DMS114 treated with DMSO at 0.1 percent for 48 hours (cell line): ENCODE results near the gene PREX1.
"Not testable (repeated sequence)": the region's sequence is repeated elsewhere in the genome, so short reads cannot be mapped to it uniquely, and the experiment has no call there.

Source experiments
- DNase-seq: peaks from one replicate; lab custom pipeline; 2025; ENCODE audit not compliant: unreplicated experiment; lab: John Stamatoyannopoulos, UW

PREX1 gene

GRCh38 chr20:48846516-48847492, 19.0 kb upstream of the PREX1 start:
- no peak for DNase-seq

GRCh38 chr20:48845721-48846306, 18.0 kb upstream of the PREX1 start:
- no peak for DNase-seq

DNA sequence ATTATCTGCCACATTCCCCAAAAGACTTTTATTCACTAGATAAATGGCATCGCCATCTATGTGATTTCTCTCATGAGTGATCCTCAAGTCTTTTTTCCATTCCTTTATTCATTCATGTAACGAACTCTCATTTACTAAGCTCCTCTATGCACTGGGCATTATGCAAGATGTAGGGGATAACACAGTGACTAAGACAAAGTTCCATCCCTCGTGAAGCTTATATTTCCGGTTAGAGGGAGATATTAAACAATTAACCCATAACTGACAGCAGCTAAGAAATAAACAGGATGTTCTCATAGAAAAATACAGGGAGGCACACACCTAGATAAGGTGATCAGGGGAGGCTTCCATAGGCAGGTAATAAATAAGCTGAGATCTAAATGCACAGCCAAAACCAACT, 17.2 kb upstream of the PREX1 start:
- no peak for DNase-seq

DNA sequence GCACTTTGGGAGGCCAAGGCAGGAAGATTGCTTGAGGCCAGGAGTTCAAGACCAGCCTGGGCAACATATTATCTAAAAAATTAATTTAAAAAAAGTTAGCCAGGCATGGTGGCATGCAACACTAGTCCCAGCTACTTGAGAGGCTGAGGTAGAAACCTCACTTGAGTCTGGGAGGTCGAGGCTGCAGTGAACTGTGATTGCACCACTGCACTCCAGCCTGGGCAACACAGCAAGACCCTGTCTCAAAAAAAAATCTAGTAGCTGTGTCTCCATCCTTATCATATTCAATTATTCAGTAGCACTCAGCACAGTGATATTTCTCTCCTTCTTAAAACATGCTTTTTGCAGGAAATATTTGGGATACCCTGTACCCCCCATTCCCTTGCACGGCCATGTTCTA, 16.1 kb upstream of the PREX1 start:
- DNase-seq, result not testable (repeated sequence)

DNA sequence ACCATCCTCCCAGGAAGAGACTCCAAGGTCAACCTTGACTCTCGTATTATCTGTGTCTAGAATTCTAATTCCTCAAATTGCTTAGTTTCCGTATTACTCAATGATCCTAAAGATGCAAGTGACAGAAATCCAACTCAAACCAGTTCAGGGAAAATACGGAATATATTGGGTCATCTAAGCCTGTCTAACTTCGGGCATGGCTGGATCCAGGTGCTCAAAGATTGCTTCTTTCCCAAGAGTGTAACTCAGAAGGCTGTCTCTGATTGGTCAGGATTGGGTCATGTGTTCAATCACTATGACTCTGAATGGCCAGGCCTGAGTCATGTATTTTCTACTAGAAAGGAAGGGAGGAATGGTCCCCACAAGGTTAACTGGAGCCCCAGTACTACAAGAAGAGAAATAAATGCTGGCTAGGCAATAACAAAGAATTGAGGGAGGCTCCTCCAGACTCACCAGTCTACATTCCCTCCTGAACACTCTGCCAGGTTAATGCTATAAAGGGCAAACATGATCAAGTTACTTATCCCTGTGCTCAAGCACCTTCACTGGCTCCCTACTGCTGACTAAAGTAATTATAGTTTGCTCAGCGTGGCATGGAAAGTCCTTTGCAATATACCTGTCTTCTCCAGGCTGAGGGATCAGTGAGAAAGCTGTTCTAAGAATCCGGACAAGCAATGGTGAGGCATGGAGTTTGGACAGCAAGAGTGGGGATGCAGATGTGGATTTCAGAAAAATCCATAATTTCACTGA, 15.4 kb upstream of the PREX1 start:
- no peak for DNase-seq

DNA sequence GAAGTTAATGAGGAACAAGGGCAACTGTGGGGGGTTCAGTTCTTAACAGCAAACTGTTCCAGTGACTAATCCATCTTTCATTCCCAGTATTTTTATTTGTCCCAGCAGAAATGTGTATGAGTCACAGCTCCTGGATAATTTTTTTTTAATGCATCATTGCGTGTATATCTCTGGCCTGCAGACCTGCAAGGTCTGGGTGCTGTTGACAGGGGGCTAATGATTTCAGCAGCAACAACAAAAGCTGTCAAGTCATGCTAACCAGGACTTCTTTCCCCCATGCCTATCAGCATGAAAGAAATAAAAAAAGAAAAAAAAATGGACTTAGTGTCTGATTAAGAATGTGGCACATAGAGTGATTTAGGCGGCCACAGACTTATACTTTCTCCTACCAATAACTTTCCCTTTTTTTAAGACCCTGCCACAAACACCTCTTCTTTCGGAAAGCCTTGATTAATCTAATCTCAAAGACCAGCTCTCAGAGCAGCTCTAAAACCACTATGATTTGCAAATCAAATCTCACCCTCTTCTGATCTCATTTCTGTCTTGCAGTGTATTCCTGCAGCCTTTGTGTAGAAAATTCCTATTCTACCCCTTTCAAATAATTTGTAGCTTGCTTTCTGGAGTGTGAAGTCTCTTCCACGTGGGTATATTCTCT, 14.2 kb upstream of the PREX1 start:
- DNase-seq, result no peak

- DNase-seq, result no peak
Measured at GRCh38 chr20:48841196-48841874, 13.5 kb upstream of the PREX1 start.

- no peak for DNase-seq
Measured at GRCh38 chr20:48839154-48839917, 11.5 kb upstream of the PREX1 start.

DNA sequence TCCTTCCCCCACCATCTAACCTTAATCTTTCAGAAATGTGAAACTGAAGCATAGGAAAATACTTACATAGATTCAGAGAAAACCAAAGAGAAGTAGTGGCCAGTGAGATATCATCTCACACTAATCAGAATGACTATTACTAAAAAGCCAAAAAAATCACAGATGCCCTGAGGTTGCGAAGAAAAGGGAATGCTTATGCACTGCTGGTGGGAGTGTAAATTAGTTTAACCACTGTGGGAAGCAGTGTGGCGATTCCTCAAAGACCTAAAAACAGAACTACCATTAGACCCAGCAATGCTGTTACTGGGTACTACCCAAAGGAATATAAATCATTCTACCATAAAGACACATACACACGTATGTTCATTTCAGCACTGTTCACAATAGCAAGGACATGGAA, 9.2 kb upstream of the PREX1 start:
- DNase-seq, result no peak

GRCh38 chr20:48835390-48835789, 7.6 kb upstream of the PREX1 start:
- DNase-seq, result no peak

GRCh38 chr20:48834278-48834677, 6.5 kb upstream of the PREX1 start:
- no peak for DNase-seq

- DNase-seq, result no peak
Measured at GRCh38 chr20:48832405-48832730, 4.6 kb upstream of the PREX1 start.

GRCh38 chr20:48831718-48832404, 4.1 kb upstream of the PREX1 start:
- no peak for DNase-seq

- no peak for DNase-seq
Measured at GRCh38 chr20:48830826-48831318, 3.1 kb upstream of the PREX1 start.

DNA sequence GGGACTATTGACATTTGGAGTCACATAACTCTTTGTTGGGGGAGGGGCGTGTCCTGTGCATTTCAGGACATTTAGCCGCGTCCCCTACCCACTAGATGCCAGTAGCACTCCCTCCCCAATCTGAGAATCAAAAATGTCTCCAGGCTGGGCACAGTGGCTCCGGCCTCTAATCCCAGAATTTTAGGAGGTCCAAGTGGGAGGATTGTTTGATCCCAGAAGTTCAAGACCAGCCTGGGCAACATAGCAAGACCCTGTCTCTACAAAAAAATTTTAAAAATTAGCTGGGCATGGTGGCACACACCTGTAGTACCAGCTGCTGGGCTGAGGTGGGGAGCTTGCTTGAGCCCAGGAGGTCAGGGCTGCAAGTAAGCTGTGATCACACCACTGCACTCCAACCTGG, 2.1 kb upstream of the PREX1 start:
- no peak for DNase-seq

- no peak for DNase-seq
Measured at GRCh38 chr20:48828734-48829460, 1.1 kb upstream of the PREX1 start.

GRCh38 chr20:48826883-48827771, 672 bp downstream of the PREX1 start:
- no peak for DNase-seq

GRCh38 chr20:48826480-48826879, 1.3 kb downstream of the PREX1 start:
- DNase-seq, result not testable (repeated sequence)
